ENCODE data around the gene DMWD. TPM values are rescaled to one million over a fixed set of nuclear protein-coding genes. Genes with fewer than 3 reads are reported as not detected.

The DMWD gene
- total RNA-seq, 1 donor from 2014 or later: 91.0 TPM

GRCh38 chr19:45745606-45746005 is 47.0 kb downstream of the DMWD start:
- H3K9me3 Mint-ChIP-seq (ENCODE audit: unreplicated experiment): no peaks in the 10 kb centered on the region
- no peak overlapping the region for H3K27ac Mint-ChIP-seq (ENCODE audit: unreplicated experiment)
- peaks cover 3% of the 10 kb centered on the region for H3K27me3 Mint-ChIP-seq (ENCODE audit: unreplicated experiment)
- H3K4me1 Mint-ChIP-seq (ENCODE audit: unreplicated experiment): peaks cover 6% of the 10 kb centered on the region
- no peak for DNase-seq (ENCODE audit: extremely low spot score, unreplicated experiment)
- H3K36me3 Mint-ChIP-seq (ENCODE audit: unreplicated experiment): no peaks in the 10 kb centered on the region
- no peak overlapping the region for H3K4me3 Mint-ChIP-seq (ENCODE audit: unreplicated experiment)
- TF ChIP-seq CTCF (IDR thresholded peaks at IDR 0.05): no peak

DNA sequence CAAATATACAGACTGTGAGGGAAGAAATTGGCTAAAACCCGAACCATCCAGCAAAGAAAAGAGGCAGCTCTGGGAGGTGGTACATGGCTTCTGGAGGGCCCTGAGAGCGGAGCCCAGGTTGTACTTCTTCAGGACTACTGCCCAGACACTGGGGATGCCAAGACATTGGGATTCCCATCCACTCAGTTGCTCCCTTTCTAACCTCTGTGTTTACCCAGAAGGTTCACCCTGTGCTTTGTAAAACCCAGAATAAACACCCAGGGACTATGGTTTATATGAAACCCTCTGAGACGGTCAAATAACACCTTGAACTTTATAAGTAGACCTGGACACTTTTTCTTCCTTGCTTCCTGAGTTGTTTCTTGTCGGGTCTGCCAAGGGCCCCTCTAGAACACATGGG is 49.7 kb downstream of the DMWD start:
- H3K36me3 Mint-ChIP-seq (ENCODE audit: unreplicated experiment): no peaks in the 10 kb centered on the region
- TF ChIP-seq CTCF (IDR thresholded peaks at IDR 0.05): no peak
- peaks cover 3% of the 10 kb centered on the region for H3K27me3 Mint-ChIP-seq (ENCODE audit: unreplicated experiment)
- no peak for DNase-seq (ENCODE audit: extremely low spot score, unreplicated experiment)
- H3K27ac Mint-ChIP-seq (ENCODE audit: unreplicated experiment): no peak overlapping the region
- peaks cover 6% of the 10 kb centered on the region for H3K4me1 Mint-ChIP-seq (ENCODE audit: unreplicated experiment)
- no peaks in the 10 kb centered on the region for H3K9me3 Mint-ChIP-seq (ENCODE audit: unreplicated experiment)
- no peak overlapping the region for H3K4me3 Mint-ChIP-seq (ENCODE audit: unreplicated experiment)

DNA sequence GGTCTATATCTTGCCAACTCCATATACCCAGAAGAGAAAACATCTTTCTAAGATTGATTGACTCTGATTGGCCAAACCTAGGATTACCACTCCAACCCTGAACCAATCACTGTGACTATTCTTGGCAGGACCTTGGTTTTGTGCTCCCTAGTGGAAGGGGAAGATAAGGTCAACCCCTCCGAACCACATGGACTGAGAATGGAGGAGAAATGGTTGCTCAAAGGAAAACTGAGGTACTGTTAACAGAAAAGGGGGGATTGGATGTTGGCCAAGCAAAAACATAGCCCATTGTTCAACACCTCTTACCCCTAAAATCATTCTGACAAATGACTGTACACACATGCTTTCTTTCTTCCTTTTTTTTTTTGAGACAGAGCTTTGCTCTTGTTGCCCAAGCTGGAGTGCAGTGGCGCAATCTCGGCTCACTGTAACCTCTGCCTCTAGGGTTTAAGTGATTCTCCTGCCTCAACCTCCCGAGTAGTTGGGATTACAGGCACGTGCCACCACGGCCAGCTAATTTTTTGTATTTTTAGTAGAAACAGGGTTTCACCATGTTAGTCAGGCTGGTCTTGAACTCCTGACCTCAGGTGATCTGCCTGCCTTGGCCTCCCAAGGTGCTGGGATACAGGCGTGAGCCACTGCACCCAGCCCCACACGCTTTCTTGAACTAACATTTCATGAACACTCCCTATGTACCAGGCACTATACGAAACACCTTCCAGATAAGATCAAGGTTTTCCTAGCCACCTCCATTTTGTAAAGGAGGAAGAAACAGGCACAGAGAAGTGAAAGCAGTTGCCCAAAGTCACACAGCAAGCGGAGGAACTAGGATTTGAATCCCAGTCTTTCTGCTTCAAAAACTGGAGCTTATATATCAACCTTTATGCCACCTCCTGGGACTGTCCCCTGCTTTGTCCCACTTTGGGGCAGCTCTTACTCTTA is 52.9 kb downstream of the DMWD start:
- no peaks in the 10 kb centered on the region for H3K36me3 Mint-ChIP-seq (ENCODE audit: unreplicated experiment)
- peaks cover 3% of the 10 kb centered on the region for H3K27me3 Mint-ChIP-seq (ENCODE audit: unreplicated experiment)
- no peak overlapping the region for H3K27ac Mint-ChIP-seq (ENCODE audit: unreplicated experiment)
- no peak for DNase-seq (ENCODE audit: extremely low spot score, unreplicated experiment)
- TF ChIP-seq CTCF (IDR thresholded peaks at IDR 0.05): no peak
- no peaks in the 10 kb centered on the region for H3K9me3 Mint-ChIP-seq (ENCODE audit: unreplicated experiment)
- H3K4me3 Mint-ChIP-seq (ENCODE audit: unreplicated experiment): no peak overlapping the region
- no peaks in the 10 kb centered on the region for H3K4me1 Mint-ChIP-seq (ENCODE audit: unreplicated experiment)

DNA sequence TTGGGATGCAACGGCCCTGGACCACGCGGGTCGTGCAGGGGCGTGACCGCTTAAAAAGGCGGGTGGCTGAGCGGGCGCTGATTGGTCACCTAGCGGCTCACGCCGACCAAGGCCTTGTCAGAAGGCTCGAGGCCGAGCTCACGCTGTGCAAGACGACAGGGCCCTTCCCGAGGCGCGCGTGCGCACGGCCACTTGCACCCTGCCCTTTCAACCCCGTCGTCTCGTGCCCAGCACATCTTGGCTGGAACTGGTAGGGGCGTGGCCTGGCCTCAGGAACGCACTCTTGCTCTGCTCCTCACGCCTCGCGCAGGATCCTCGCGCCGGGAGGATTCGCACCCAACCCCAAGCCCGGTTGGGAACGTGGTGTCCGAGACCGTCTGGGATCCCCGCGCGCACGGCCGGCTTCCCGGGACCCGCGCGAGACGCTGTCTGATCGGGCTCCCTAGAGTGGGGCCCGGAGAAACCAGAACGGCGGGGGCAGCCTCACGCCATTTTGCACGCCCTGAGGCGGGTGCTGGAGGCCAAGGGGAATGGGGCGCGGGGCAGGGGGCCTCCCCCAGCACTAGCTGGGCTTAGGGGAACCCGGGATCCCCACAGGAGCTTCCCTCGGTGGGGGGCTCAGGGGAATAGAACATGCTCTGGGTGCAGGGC is 59.4 kb downstream of the DMWD start, which contains the start of gene MEIOSIN:
Gene MEIOSIN (plus strand): TSS at position 280 of the 651 bp plus-strand sequence. CDS start 1,938 bp downstream, outside the sequence.
- H3K9me3 Mint-ChIP-seq (ENCODE audit: unreplicated experiment): no peaks in the 10 kb centered on the region
- DNase-seq (ENCODE audit: extremely low spot score, unreplicated experiment): no peak
- no peak for TF ChIP-seq CTCF (IDR thresholded peaks at IDR 0.05)
- H3K36me3 Mint-ChIP-seq (ENCODE audit: unreplicated experiment): no peaks in the 10 kb centered on the region
- H3K27me3 Mint-ChIP-seq (ENCODE audit: unreplicated experiment): no peaks in the 10 kb centered on the region
- H3K4me1 Mint-ChIP-seq (ENCODE audit: unreplicated experiment): peaks cover 12% of the 10 kb centered on the region
- H3K27ac Mint-ChIP-seq (ENCODE audit: unreplicated experiment): no peak within 1 kb of the TSS
- H3K4me3 Mint-ChIP-seq (ENCODE audit: unreplicated experiment): no peak within 1 kb of the TSS

Other genes with a start within 250 kb of the DMWD start
- gene OPA3, start 208.0 kb downstream of the DMWD start, total RNA-seq: 16.8 and 18.0 TPM in 2 replicates
- gene GPR4, start 190.6 kb downstream of the DMWD start, total RNA-seq: not detected in 2 replicates
- 27.1 and 28.6 TPM in 2 replicates for gene EML2, start 153.4 kb downstream of the DMWD start, total RNA-seq
- gene GIPR, start 124.6 kb downstream of the DMWD start, total RNA-seq: 0.81 and 1.3 TPM in 2 replicates
- gene SNRPD2, start 100.9 kb downstream of the DMWD start, total RNA-seq: 366 and 397 TPM in 2 replicates
- gene QPCTL, start 100.2 kb downstream of the DMWD start, total RNA-seq: 14.0 TPM in 2 replicates
- 16.0 and 18.3 TPM in 2 replicates for gene FBXO46, start 61.9 kb downstream of the DMWD start, total RNA-seq
- gene MEIOSIN, start 59.4 kb downstream of the DMWD start, total RNA-seq: not detected in 2 replicates
- 34.2 and 35.4 TPM in 2 replicates for gene SIX5, start 23.6 kb downstream of the DMWD start, total RNA-seq
- gene DMPK, start 10.4 kb downstream of the DMWD start, total RNA-seq: 76.6 and 86.9 TPM in 2 replicates
- gene RSPH6A, start 22.5 kb upstream of the DMWD start, total RNA-seq: 0.30 and 0.42 TPM in 2 replicates
- gene SYMPK, start 70.3 kb upstream of the DMWD start, total RNA-seq: 67.2 and 72.1 TPM in 2 replicates
- not detected in 2 replicates for gene FOXA3, start 71.5 kb upstream of the DMWD start, total RNA-seq
- 29.4 and 30.9 TPM in 2 replicates for gene IRF2BP1, start 93.3 kb upstream of the DMWD start, total RNA-seq
- gene MYPOP, start 109.8 kb upstream of the DMWD start, total RNA-seq: 9.9 and 10.4 TPM in 2 replicates
- gene NANOS2, start 121.9 kb upstream of the DMWD start, total RNA-seq: not detected in 2 replicates
- gene NOVA2, start 181.0 kb upstream of the DMWD start, total RNA-seq: not detected in 2 replicates
- 12.4 and 13.8 TPM in 2 replicates for gene CCDC61, start 202.6 kb upstream of the DMWD start, total RNA-seq
- gene PGLYRP1, start 230.2 kb upstream of the DMWD start, total RNA-seq: not detected in 2 replicates
- gene IGFL4, start 248.2 kb upstream of the DMWD start, total RNA-seq: not detected in 2 replicates